Testis (tissue), 2 donors: ENCODE results near the gene HIF3A.

Experiments
- POLR2A ChIP-seq: fragments of 450-650 bp; IDR thresholded peaks from one replicate; pipeline ENCODE4 v1.6.1; 2017; ENCODE audit warnings: antibody characterized with exemption, mild to moderate bottlenecking, moderate library complexity
- TF ChIP-seq, protein P1 (sequence below), 3 experiments: fragments of 450-650 bp in 2 of 3; fragments of 200-600 bp in 1 of 3; sonication (generic) in 1 of 3; IDR thresholded peaks; one replicate each; pipeline ENCODE4 v1.5.1; 2016 to 2019; ENCODE audit warnings: antibody characterized with exemption in 3 of 3, mild to moderate bottlenecking in 2 of 3, moderate library complexity in 1 of 3

DNA sequence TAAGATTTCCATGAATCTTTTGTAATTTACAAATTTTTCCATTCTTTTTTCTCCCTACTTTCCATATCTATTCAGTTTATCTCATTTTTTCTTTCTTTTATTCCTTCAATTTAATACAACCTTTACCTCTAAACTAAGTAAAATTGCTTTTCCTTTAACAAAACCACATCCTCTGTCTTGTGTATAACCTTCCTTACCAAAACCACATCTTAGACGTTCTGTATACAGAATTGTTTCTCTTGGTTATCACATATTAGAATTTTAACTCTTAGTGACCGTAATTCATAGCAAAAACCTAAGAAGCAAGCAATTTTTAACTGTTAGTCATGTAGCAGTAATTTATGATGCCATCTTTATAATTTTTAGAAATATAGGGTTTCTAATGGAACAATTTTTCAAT lies 65.1 kb downstream of the HIF3A start:
- TF ChIP-seq, protein P1, sequence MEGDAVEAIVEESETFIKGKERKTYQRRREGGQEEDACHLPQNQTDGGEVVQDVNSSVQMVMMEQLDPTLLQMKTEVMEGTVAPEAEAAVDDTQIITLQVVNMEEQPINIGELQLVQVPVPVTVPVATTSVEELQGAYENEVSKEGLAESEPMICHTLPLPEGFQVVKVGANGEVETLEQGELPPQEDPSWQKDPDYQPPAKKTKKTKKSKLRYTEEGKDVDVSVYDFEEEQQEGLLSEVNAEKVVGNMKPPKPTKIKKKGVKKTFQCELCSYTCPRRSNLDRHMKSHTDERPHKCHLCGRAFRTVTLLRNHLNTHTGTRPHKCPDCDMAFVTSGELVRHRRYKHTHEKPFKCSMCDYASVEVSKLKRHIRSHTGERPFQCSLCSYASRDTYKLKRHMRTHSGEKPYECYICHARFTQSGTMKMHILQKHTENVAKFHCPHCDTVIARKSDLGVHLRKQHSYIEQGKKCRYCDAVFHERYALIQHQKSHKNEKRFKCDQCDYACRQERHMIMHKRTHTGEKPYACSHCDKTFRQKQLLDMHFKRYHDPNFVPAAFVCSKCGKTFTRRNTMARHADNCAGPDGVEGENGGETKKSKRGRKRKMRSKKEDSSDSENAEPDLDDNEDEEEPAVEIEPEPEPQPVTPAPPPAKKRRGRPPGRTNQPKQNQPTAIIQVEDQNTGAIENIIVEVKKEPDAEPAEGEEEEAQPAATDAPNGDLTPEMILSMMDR (IDR thresholded peaks at IDR 0.05) = no peak
- TF ChIP-seq POLR2A = no peak
